Measurements from ENCODE around the gene EML2.

The EML2 gene

GRCh38 chr19:45681391-45682015 is 42.3 kb upstream of the EML2 start:
- DNase-seq, result peak; percentile 71
- Histone ChIP-seq H3K36me3 (replicated peaks) (peaks cover 18% of the 10 kb centered on the region), H3K27me3 (replicated peaks) (no peaks in the 10 kb centered on the region), H3K4me3 (ENCODE audit: low read depth, low read length) (peak overlapping the region; percentile 29), H3K27ac (no peak overlapping the region)
- in situ Hi-C loops (cut with HindIII; ENCODE audit: low pct_ligation_motif_present, low sequenced_read_pairs), result no loop called here
- peak; percentile 80 for TF ChIP-seq CTCF (IDR thresholded peaks at IDR 0.05; ENCODE audit: low read depth, low read length, missing control alignments)

- H3K27me3 ChIP-seq (replicated peaks), result no peaks in the 10 kb centered on the region
- peak; percentile 90 for DNase-seq
- no peaks in the 10 kb centered on the region for H3K36me3 ChIP-seq (replicated peaks)
- in situ Hi-C loops (cut with HindIII; ENCODE audit: low pct_ligation_motif_present, low sequenced_read_pairs), result no loop called here
- peak overlapping the region; percentile 37 for H3K4me3 ChIP-seq (ENCODE audit: low read depth, low read length)
- TF ChIP-seq CTCF (IDR thresholded peaks at IDR 0.05; ENCODE audit: low read depth, low read length, missing control alignments), result peak; percentile 57
- H3K27ac ChIP-seq, result no peak overlapping the region
Observed at GRCh38 chr19:45677351-45678230, 38.4 kb upstream of the EML2 start.

- Histone ChIP-seq H3K27me3 (replicated peaks) (no peaks in the 10 kb centered on the region), H3K27ac (no peak overlapping the region), H3K4me3 (ENCODE audit: low read depth, low read length) (peak overlapping the region; percentile 22), H3K36me3 (replicated peaks) (no peaks in the 10 kb centered on the region)
- DNase-seq, result no peak
- in situ Hi-C loops (cut with HindIII; ENCODE audit: low pct_ligation_motif_present, low sequenced_read_pairs), result no loop called here
- no peak for TF ChIP-seq CTCF (IDR thresholded peaks at IDR 0.05; ENCODE audit: low read depth, low read length, missing control alignments)
Observed at GRCh38 chr19:45676851-45677263, 37.7 kb upstream of the EML2 start.

- Histone ChIP-seq H3K36me3 (replicated peaks) (no peaks in the 10 kb centered on the region), H3K27ac (no peak overlapping the region), H3K4me3 (ENCODE audit: low read depth, low read length) (no peak overlapping the region), H3K27me3 (replicated peaks) (no peaks in the 10 kb centered on the region)
- no peak for DNase-seq
- no peak for TF ChIP-seq CTCF (IDR thresholded peaks at IDR 0.05; ENCODE audit: low read depth, low read length, missing control alignments)
- in situ Hi-C loops (cut with HindIII; ENCODE audit: low pct_ligation_motif_present, low sequenced_read_pairs), result no loop called here
Observed at GRCh38 chr19:45674946-45675345, 35.7 kb upstream of the EML2 start.

- Histone ChIP-seq H3K27ac (no peak overlapping the region), H3K4me3 (ENCODE audit: low read depth, low read length) (peak overlapping the region; percentile 17), H3K27me3 (replicated peaks) (no peaks in the 10 kb centered on the region)
Observed at GRCh38 chr19:45670670-45671453, 31.7 kb upstream of the EML2 start.

More at GRCh38 chr19:45670670-45671453, 31.7 kb upstream of the EML2 start:
- TF ChIP-seq CTCF (IDR thresholded peaks at IDR 0.05; ENCODE audit: low read depth, low read length, missing control alignments), result no peak
- in situ Hi-C loops (cut with HindIII; ENCODE audit: low pct_ligation_motif_present, low sequenced_read_pairs), result no loop called here
- no peaks in the 10 kb centered on the region for H3K36me3 ChIP-seq (replicated peaks)
- DNase-seq, result peak; percentile 68

All from brain microvascular endothelial cell (primary cell).